ENCODE data around the gene NETO1.

DNA sequence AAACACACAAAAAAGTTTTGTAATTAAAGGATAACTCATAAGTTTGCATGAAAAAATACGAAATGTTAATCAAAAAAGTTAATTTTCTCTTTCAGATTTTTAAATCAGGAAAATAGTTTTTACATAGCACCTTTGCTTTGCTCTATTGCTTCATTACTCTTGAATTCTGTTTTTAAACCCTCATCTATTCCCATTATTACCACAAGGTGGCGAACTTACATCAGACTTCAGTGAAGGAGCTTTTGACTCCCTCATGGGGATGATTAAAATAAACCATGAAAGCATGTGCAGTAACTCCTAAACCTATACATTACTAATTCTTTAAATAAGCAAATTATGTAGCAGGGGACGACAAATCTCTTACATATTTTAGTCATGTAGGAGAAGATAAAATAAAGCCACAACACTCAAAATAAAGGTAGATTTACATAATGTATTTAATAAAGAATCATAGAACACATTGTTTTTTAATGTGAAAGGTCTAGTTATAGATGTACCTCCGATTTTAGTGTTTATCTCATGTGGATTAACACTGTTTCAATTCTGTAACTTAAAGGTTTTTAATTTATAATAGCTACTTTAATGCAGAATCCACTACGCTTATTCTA, 105.2 kb downstream of the NETO1 start:
- TF ChIP-seq POLR2A (IDR thresholded peaks at IDR 0.05; ENCODE audit: low read length) (no peak), GATA1 (IDR thresholded peaks at IDR 0.05; ENCODE audit: low read depth, low read length) (no peak)
